IMR-90 (cell line): ENCODE measurements around the gene SLAMF7. TPM values are rescaled to one million over a fixed set of nuclear protein-coding genes. Genes with fewer than 3 reads are reported as not detected.

Experiments used
- ATAC-seq: fragments of 200-7000 bp; cut with Tn5 transposase; 2 replicates; pipeline ENCODE4 v1.9.1; 2020; ENCODE audit warnings: low read depth, mild to moderate bottlenecking, moderate library complexity
- BruUV-seq: library from RNA; stranded (reverse); fragments of 400-500 nt; replicated peaks from 2 replicates; lab custom pipeline; 2021; lab: Mats Ljungman, UMichigan
- CTCF ChIA-PET: fragments of 300-600 bp; formaldehyde crosslinking; extraction: SDS; loops from one replicate; lab custom pipeline; 2021; ENCODE audit warnings: antibody characterized with exemption; lab: Yijun Ruan, JAX
- POLR2A ChIA-PET: fragments of 300-600 bp; sonication (Branson Sonifier 250); formaldehyde crosslinking; loops from one replicate; lab custom pipeline; 2022; ENCODE audit warnings: antibody characterized with exemption; ENCODE audit not compliant: unreplicated experiment; lab: Charles Lee
- DNase-seq: peaks from one replicate; pipeline ENCODE4 v3.0.0; 2013
- H2AFZ ChIP-seq: replicated peaks from 2 replicates; pipeline ENCODE3; 2013; ENCODE audit warnings: low read length, mild to moderate bottlenecking; ENCODE audit not compliant: poor library complexity
- H2AK5ac ChIP-seq: 2 replicates; pipeline ENCODE4 v1.6.1; 2013; ENCODE audit warnings: low read depth, low read length, inconsistent platforms
- H2AK9ac ChIP-seq: replicated peaks from 2 replicates; pipeline ENCODE3; 2013; ENCODE audit warnings: mild to moderate bottlenecking, low read depth, low read length, moderate library complexity; ENCODE audit not compliant: poor library complexity
- H2BK120ac ChIP-seq: 2 replicates; pipeline ENCODE4 v1.6.1; 2013; ENCODE audit warnings: low read depth, low read length, inconsistent platforms
- H2BK15ac ChIP-seq: 3 replicates; pipeline ENCODE4 v1.6.1; 2013; ENCODE audit warnings: low read depth, low read length, inconsistent platforms
- H2BK20ac ChIP-seq: 2 replicates; pipeline ENCODE4 v1.6.1; 2013; ENCODE audit warnings: low read depth, mild to moderate bottlenecking, inconsistent platforms, low read length, moderate library complexity
- H2BK5ac ChIP-seq: 2 replicates; pipeline ENCODE4 v1.6.1; 2013; ENCODE audit warnings: mild to moderate bottlenecking, low read depth, low read length, inconsistent platforms; ENCODE audit not compliant: poor library complexity, severe bottlenecking
- H3K14ac ChIP-seq: replicated peaks from 2 replicates; pipeline ENCODE4 v1.6.1; 2013; ENCODE audit warnings: low read depth, low read length, inconsistent platforms
- H3K18ac ChIP-seq: 2 replicates; pipeline ENCODE4 v1.6.1; 2013; ENCODE audit warnings: low read depth, low read length, control low read depth
- H3K23ac ChIP-seq: 2 replicates; pipeline ENCODE4 v1.6.1; 2013; ENCODE audit warnings: low read depth, low read length, inconsistent platforms
- H3K27ac ChIP-seq: 2 replicates; pipeline ENCODE4 v1.5.1; 2013; ENCODE audit warnings: mild to moderate bottlenecking, control low read depth, low read length; ENCODE audit not compliant: insufficient read depth
- H3K27me3 ChIP-seq: 2 replicates; pipeline ENCODE4 v1.6.1; 2013; ENCODE audit warnings: low read length; ENCODE audit not compliant: control insufficient read depth, insufficient read depth
- H3K36me3 ChIP-seq: 2 replicates; pipeline ENCODE4 v1.6.1; 2013; ENCODE audit warnings: low read length, mixed read lengths; ENCODE audit not compliant: control insufficient read depth, insufficient read depth
- H3K4ac ChIP-seq: 2 replicates; pipeline ENCODE4 v1.6.1; 2013; ENCODE audit warnings: low read depth, low read length, inconsistent platforms
- H3K4me1 ChIP-seq: 2 replicates; pipeline ENCODE4 v1.6.1; 2013; ENCODE audit warnings: low read length, mixed read lengths; ENCODE audit not compliant: control insufficient read depth, insufficient read depth
- H3K4me2 ChIP-seq: 2 replicates; pipeline ENCODE4 v1.6.1; 2013; ENCODE audit warnings: low read depth, mild to moderate bottlenecking, control low read depth, low read length, moderate library complexity
- H3K4me3 ChIP-seq: 2 replicates; pipeline ENCODE4 v1.5.1; 2013; ENCODE audit warnings: low read depth, mild to moderate bottlenecking, control low read depth, low read length, moderate library complexity; ENCODE audit not compliant: insufficient read depth
- H3K56ac ChIP-seq: 2 replicates; pipeline ENCODE4 v1.6.1; 2013; ENCODE audit warnings: low read length, inconsistent platforms; ENCODE audit not compliant: insufficient read depth; ENCODE audit errors: extremely low read depth
- H3K79me1 ChIP-seq, 2 experiments: 2 replicates each; pipeline ENCODE4 v1.6.1; 2013; ENCODE audit warnings: low read length in 2 of 2, inconsistent platforms in 1 of 2, low read depth in 1 of 2
- H3K9ac ChIP-seq: 2 replicates; pipeline ENCODE4 v1.6.1; 2013; ENCODE audit warnings: low read depth, low read length, control low read depth
- H3K9me1 ChIP-seq: 2 replicates; pipeline ENCODE4 v1.6.1; 2013; ENCODE audit warnings: low read length, inconsistent platforms; ENCODE audit not compliant: insufficient read depth
- H3K9me3 ChIP-seq: 2 replicates; pipeline ENCODE4 v1.6.1; 2013; ENCODE audit warnings: low read length; ENCODE audit not compliant: control insufficient read depth, insufficient read depth
- H4K20me1 ChIP-seq: 2 replicates; pipeline ENCODE4 v1.6.1; 2013; ENCODE audit warnings: low read length, inconsistent platforms; ENCODE audit not compliant: insufficient read depth
- H4K5ac ChIP-seq: 2 replicates; pipeline ENCODE4 v1.6.1; 2013; ENCODE audit warnings: mild to moderate bottlenecking, low read depth, low read length, control low read depth
- H4K8ac ChIP-seq, 2 experiments: 2 replicates each; pipeline ENCODE4 v1.6.1; 2013; ENCODE audit warnings: low read depth in 2 of 2, low read length in 2 of 2, control low read depth in 1 of 2, inconsistent platforms in 1 of 2
- H4K91ac ChIP-seq: 2 replicates; pipeline ENCODE4 v1.6.1; 2013; ENCODE audit warnings: low read depth, low read length, inconsistent platforms; ENCODE audit not compliant: insufficient read depth
- BHLHE40 ChIP-seq: fragments of 150-350 bp; IDR thresholded peaks from 2 replicates; pipeline ENCODE4 v1.6.1; 2016; ENCODE audit warnings: mild to moderate bottlenecking, low read depth, low read length
- CEBPB ChIP-seq: IDR thresholded peaks from 2 replicates; pipeline ENCODE4 v1.6.1; 2012; ENCODE audit warnings: low read depth, low read length, improper control_type of control experiment
- CHD1 ChIP-seq: IDR thresholded peaks from 2 replicates; pipeline ENCODE4 v1.6.1; 2012; ENCODE audit warnings: low read depth, low read length, improper control_type of control experiment
- CTCF ChIP-seq: conservative IDR thresholded peaks from 2 replicates; pipeline ENCODE4 v1.5.1; 2012; ENCODE audit warnings: mild to moderate bottlenecking, low read depth, low read length, improper control_type of control experiment
- ELK1 ChIP-seq: fragments of 150-350 bp; IDR thresholded peaks from 2 replicates; pipeline ENCODE4 v1.6.1; 2016; ENCODE audit warnings: low read depth, mild to moderate bottlenecking, low read length, moderate library complexity, borderline replicate concordance
- MXI1 ChIP-seq: IDR thresholded peaks from 2 replicates; pipeline ENCODE4 v1.6.1; 2012; ENCODE audit warnings: low read depth, mild to moderate bottlenecking, low read length, moderate library complexity, borderline replicate concordance
- POLR2A ChIP-seq: IDR thresholded peaks from 2 replicates; pipeline ENCODE4 v1.6.1; 2012; ENCODE audit warnings: mild to moderate bottlenecking, low read depth, low read length
- SMC3 ChIP-seq: fragments of 150-350 bp; IDR thresholded peaks from 2 replicates; pipeline ENCODE4 v1.6.1; 2016; ENCODE audit warnings: low read depth, mild to moderate bottlenecking, antibody characterized with exemption, low read length, moderate library complexity
- USF2 ChIP-seq: fragments of 150-350 bp; IDR thresholded peaks from 2 replicates; pipeline ENCODE4 v1.6.1; 2017; ENCODE audit warnings: mild to moderate bottlenecking, antibody characterized with exemption, low read length, low read depth
- WGBS, 2 experiments: methylation state at CpG; one replicate each; pipeline versions ENCODE4 v1.1.5 to v1.1.7; 2013; ENCODE audit warnings: missing lambda C conversion rate in 2 of 2; ENCODE audit not compliant: insufficient read length in 1 of 2; ENCODE audit errors: extremely low coverage in 2 of 2; 5-methylcytosine and 5-hydroxymethylcytosine counted together
- dilution Hi-C: fragments of 300-500 bp; cut with HindIII; formaldehyde crosslinking; loops from one replicate; pipeline ENCODE4 v1.14.3; 2018; ENCODE audit warnings: low sequenced_read_pairs; ENCODE audit not compliant: unreplicated experiment
- in situ Hi-C: fragments of 300-500 bp; cut with MboI; formaldehyde crosslinking; loops from 3 replicates; pipeline ENCODE4 v1.14.3; 2019; ENCODE audit warnings: low sequenced_read_pairs, inconsistent platforms, mixed read lengths
- intact Hi-C: fragments of 100-400 bp; cut with micrococcal nuclease; formaldehyde crosslinking; loops from 2 replicates; pipeline ENCODE4 v1.10.0; 2022
- polyA plus RNA-seq, 3 experiments: library from polyadenylated mRNA; depleted of rRNA; stranded (reverse); fragments of >200 nt; gene quantifications; 2 replicates each; pipeline ENCODE4 v1.2.3, GENCODE V29; 2012; ENCODE audit warnings: low replicate concordance in 1 of 3
- total RNA-seq: library from RNA; depleted of rRNA; stranded (reverse); fragments of >200 nt; gene quantifications from 2 replicates; pipeline ENCODE4 v1.2.3, GENCODE V29; 2012

The SLAMF7 gene
- total and polyA plus RNA-seq, 2 of the 4 experiments (the other 2 are of a cell fraction), result not detected

GRCh38 chr1:160743266-160743665 lies 4.2 kb downstream of the SLAMF7 start:
- dilution Hi-C loops, result no loop called here
- no peak for TF ChIP-seq SMC3
- TF ChIP-seq BHLHE40, result no peak
- no peak for TF ChIP-seq CEBPB
- TF ChIP-seq POLR2A, result no peak
- TF ChIP-seq CHD1, result no peak
- TF ChIP-seq CTCF, result no peak
- TF ChIP-seq ELK1, result no peak
- no peak for TF ChIP-seq MXI1
- no peak for TF ChIP-seq USF2
- H2BK5ac ChIP-seq, result no peak overlapping the region
- H3K23ac ChIP-seq, result no peak overlapping the region
- no peak overlapping the region for H2AK9ac ChIP-seq
- ChIA-PET POLR2A (no interaction called here), CTCF (no interaction called here)
- no peak overlapping the region for H4K91ac ChIP-seq
- no peak overlapping the region for H3K14ac ChIP-seq
- H2BK120ac ChIP-seq, result no peak overlapping the region
- no peaks in the 10 kb centered on the region for H3K9me1 ChIP-seq
- no peak overlapping the region for H2AK5ac ChIP-seq
- no peaks in the 10 kb centered on the region for H3K9me3 ChIP-seq
- no peak overlapping the region for H3K4ac ChIP-seq
- no peak overlapping the region for H2BK20ac ChIP-seq
- H3K18ac ChIP-seq, result no peak overlapping the region
- H2BK15ac ChIP-seq, result no peak overlapping the region
- H3K4me1 ChIP-seq, result no peaks in the 10 kb centered on the region
- no peaks in the 10 kb centered on the region for H3K36me3 ChIP-seq
- no peak for ATAC-seq
- DNase-seq, result no peak
- H4K20me1 ChIP-seq, result no peaks in the 10 kb centered on the region
- H3K79me1 ChIP-seq, result no peaks in the 10 kb centered on the region
- no peak overlapping the region for H4K8ac ChIP-seq
- no peak overlapping the region for H2AFZ ChIP-seq
- intact Hi-C loops, result no loop called here
- H3K9ac ChIP-seq, result no peak overlapping the region
- WGBS, 2 experiments, result no CpG with 5 or more reads among the region's 3 CpGs
- H3K56ac ChIP-seq, result no peak overlapping the region
- H3K27me3 ChIP-seq, result no peaks in the 10 kb centered on the region; the same call in 1 of the 2 replicates
- H3K4me3 ChIP-seq, result no peak overlapping the region
- H3K27ac ChIP-seq, result no peak overlapping the region
- H3K4me2 ChIP-seq, result no peak overlapping the region
- in situ Hi-C loops, result no loop called here
- no peak overlapping the region for H4K5ac ChIP-seq
- BruUV-seq, result no TSS peak
